GM18909 (cell line): ENCODE results near the gene MT1F.
"Not testable (repeated sequence)": the region's sequence is repeated elsewhere in the genome, so short reads cannot be mapped to it uniquely, and the experiment has no call there.

ENCODE experiments used
- ATAC-seq: cut with Tn5 transposase; IDR thresholded peaks from one replicate; pipeline ENCODE4 v1.9.1; 2021; ENCODE audit warnings: mild to moderate bottlenecking; ENCODE audit not compliant: unreplicated experiment, poor library complexity

Gene MT1F

GRCh38 chr16:56657555-56658326, at the start of gene MT1F:
Gene MT1F, plus strand, starts transcription at chr16:56657959. Its CDS starts 100 bp downstream, at chr16:56658059.
- no peak for ATAC-seq

- peak; percentile 89 for ATAC-seq
These were observed 49.5 kb upstream of the MT1F start, which contains the start of gene MT2A for GRCh38 chr16:56608043-56608875. Gene MT2A, plus strand, starts transcription at chr16:56608584. Its CDS starts 72 bp downstream, at chr16:56608656.

- ATAC-seq = no peak
These were observed 48.8 kb upstream of the MT1F start for GRCh38 chr16:56608876-56609462.

GRCh38 chr16:56609463-56609921, 48.3 kb upstream of the MT1F start:
- peak; percentile 39 for ATAC-seq

- ATAC-seq = no peak
These were observed 47.6 kb upstream of the MT1F start for GRCh38 chr16:56610017-56610608.

GRCh38 chr16:56610609-56611111, 47.1 kb upstream of the MT1F start:
- no peak for ATAC-seq

- ATAC-seq = no peak
These were observed 46.4 kb upstream of the MT1F start for GRCh38 chr16:56611281-56611833.

GRCh38 chr16:56613706-56614105, 44.1 kb upstream of the MT1F start:
- ATAC-seq = no peak

GRCh38 chr16:56614549-56614991, 43.2 kb upstream of the MT1F start:
- no peak for ATAC-seq

GRCh38 chr16:56615353-56615752, 42.4 kb upstream of the MT1F start:
- ATAC-seq = no peak

- ATAC-seq = no peak
These were observed 41.0 kb upstream of the MT1F start for GRCh38 chr16:56616608-56617211.

- no peak for ATAC-seq
These were observed 40.3 kb upstream of the MT1F start for GRCh38 chr16:56617212-56618085.

- ATAC-seq = no peak
These were observed 39.6 kb upstream of the MT1F start for GRCh38 chr16:56618138-56618537.

GRCh38 chr16:56620339-56620897, 37.3 kb upstream of the MT1F start:
- ATAC-seq = no peak

- not testable (repeated sequence) for ATAC-seq
These were observed 35.9 kb upstream of the MT1F start for GRCh38 chr16:56621665-56622445.

GRCh38 chr16:56623184-56623583, 34.6 kb upstream of the MT1F start:
- not testable (repeated sequence) for ATAC-seq

GRCh38 chr16:56623637-56624036, 34.1 kb upstream of the MT1F start:
- ATAC-seq = no peak
